ENCODE results near the gene ALDH3B1. TPM values are rescaled to one million over a fixed set of nuclear protein-coding genes. Genes with fewer than 3 reads are reported as not detected.

The ALDH3B1 gene
- total and polyA plus RNA-seq, 2 donors (not counting 1 experiment from before 2014, with no cell fraction given): 39.0 to 57.6 TPM

DNA sequence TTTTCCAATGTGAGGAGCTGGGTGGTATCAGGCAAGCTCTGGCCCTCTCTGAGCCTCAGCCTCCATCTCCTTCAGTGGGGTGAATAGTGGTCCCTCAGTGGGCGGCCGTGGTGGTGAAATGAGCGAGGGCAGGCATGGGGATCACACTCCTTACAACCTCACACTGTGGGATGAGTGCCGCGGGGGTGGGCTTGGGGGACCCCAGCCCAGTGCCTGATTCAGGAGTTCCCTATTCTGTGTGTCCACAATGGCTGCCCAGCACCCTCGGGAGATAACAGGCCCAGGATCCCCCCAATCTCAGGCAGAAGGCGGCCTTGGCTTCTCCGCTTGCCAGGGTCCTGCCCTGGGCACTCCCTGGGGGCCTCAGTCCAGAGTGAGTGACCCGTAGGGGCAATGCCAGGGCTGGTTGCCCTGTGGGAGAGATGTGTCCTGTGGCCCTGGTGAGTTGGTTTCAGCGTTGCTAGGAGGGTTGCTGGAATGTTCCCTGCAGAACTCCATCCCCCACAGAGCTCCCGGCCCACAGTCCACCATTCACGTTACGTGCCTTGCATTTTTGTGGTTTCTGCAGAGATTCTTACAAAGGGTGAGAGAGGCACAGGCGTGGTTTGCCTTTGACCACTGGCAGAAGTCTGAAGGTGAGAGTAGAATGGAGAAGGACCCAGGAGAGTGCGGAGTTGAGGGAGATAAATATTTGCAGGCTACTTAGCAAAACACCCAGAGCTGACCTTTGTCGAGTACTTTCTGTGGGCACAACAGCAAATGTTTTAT is 2.9 kb downstream of the ALDH3B1 start:
- Histone ChIP-seq H3K27ac (ENCODE audit: insufficient read depth, low read length) (peak overlapping the region; percentile 97), H3K9ac (ENCODE audit: insufficient read depth, low read length) (peak overlapping the region; percentile 57), H3K27me3 (ENCODE audit: control insufficient read depth, insufficient read depth, low read length) (no peaks in the 10 kb centered on the region), H3K4me2 (ENCODE audit: extremely low read depth, insufficient read depth, low read length) (peak overlapping the region; percentile 60), H3K4me3 (replicated peaks in 1 of 4; ENCODE audit: control extremely low read depth in 1 of 4, insufficient read depth in 1 of 4, low read depth in 3 of 4, low read length in 4 of 4) (peak overlapping the region in 1 of 4 experiments; percentile 20), H2AFZ (ENCODE audit: low read length) (no peak overlapping the region), H3K36me3 (ENCODE audit: control insufficient read depth, insufficient read depth, low read length) (peaks cover 6% of the 10 kb centered on the region), H3K79me2 (ENCODE audit: control insufficient read depth, insufficient read depth, low read length) (peaks cover 21% of the 10 kb centered on the region), H3K4me1 (ENCODE audit: control insufficient read depth, extremely low read depth, insufficient read depth, low read length) (peaks cover 40% of the 10 kb centered on the region), H3K9me3 (ENCODE audit: control insufficient read depth, insufficient read depth, low read depth, low read length) (no peaks in the 10 kb centered on the region), H4K20me1 (ENCODE audit: control insufficient read depth, extremely low read depth, insufficient read depth, low read length) (no peaks in the 10 kb centered on the region)
- DNase-seq (ENCODE audit: low read depth in 2 of 2): peak; percentile 93 to 98
- TF ChIP-seq, protein P1, sequence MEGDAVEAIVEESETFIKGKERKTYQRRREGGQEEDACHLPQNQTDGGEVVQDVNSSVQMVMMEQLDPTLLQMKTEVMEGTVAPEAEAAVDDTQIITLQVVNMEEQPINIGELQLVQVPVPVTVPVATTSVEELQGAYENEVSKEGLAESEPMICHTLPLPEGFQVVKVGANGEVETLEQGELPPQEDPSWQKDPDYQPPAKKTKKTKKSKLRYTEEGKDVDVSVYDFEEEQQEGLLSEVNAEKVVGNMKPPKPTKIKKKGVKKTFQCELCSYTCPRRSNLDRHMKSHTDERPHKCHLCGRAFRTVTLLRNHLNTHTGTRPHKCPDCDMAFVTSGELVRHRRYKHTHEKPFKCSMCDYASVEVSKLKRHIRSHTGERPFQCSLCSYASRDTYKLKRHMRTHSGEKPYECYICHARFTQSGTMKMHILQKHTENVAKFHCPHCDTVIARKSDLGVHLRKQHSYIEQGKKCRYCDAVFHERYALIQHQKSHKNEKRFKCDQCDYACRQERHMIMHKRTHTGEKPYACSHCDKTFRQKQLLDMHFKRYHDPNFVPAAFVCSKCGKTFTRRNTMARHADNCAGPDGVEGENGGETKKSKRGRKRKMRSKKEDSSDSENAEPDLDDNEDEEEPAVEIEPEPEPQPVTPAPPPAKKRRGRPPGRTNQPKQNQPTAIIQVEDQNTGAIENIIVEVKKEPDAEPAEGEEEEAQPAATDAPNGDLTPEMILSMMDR (conservative IDR thresholded peaks at IDR 0.05 in 1 of 2, IDR thresholded peaks at IDR 0.05 in 1 of 2; ENCODE audit: low read depth in 1 of 2, low read length in 2 of 2): no peak
- TF ChIP-seq EZH2 (IDR thresholded peaks at IDR 0.05; ENCODE audit: low read length, missing control alignments): no peak

- Histone ChIP-seq H3K4me3 (replicated peaks in 1 of 4; ENCODE audit: control extremely low read depth in 1 of 4, insufficient read depth in 1 of 4, low read depth in 3 of 4, low read length in 4 of 4) (peak overlapping the region in 1 of 4 experiments; percentile 20), H3K9ac (ENCODE audit: insufficient read depth, low read length) (peak overlapping the region; percentile 41), H3K4me1 (ENCODE audit: control insufficient read depth, extremely low read depth, insufficient read depth, low read length) (peaks cover 40% of the 10 kb centered on the region)
Observed at GRCh38 chr11:68013611-68014156, 3.6 kb downstream of the ALDH3B1 start.

More at GRCh38 chr11:68013611-68014156, 3.6 kb downstream of the ALDH3B1 start:
- TF ChIP-seq, protein P1 (conservative IDR thresholded peaks at IDR 0.05 in 1 of 2, IDR thresholded peaks at IDR 0.05 in 1 of 2; ENCODE audit: low read depth in 1 of 2, low read length in 2 of 2): no peak
- no peak for TF ChIP-seq EZH2 (IDR thresholded peaks at IDR 0.05; ENCODE audit: low read length, missing control alignments)
- peaks cover 21% of the 10 kb centered on the region for H3K79me2 ChIP-seq (ENCODE audit: control insufficient read depth, insufficient read depth, low read length)
- H3K9me3 ChIP-seq (ENCODE audit: control insufficient read depth, insufficient read depth, low read depth, low read length): no peaks in the 10 kb centered on the region
- no peaks in the 10 kb centered on the region for H4K20me1 ChIP-seq (ENCODE audit: control insufficient read depth, extremely low read depth, insufficient read depth, low read length)
- H3K27ac ChIP-seq (ENCODE audit: insufficient read depth, low read length): peak overlapping the region; percentile 97
- peak overlapping the region; percentile 60 for H3K4me2 ChIP-seq (ENCODE audit: extremely low read depth, insufficient read depth, low read length)
- no peak overlapping the region for H2AFZ ChIP-seq (ENCODE audit: low read length)
- DNase-seq (ENCODE audit: low read depth in 2 of 2): no peak
- H3K36me3 ChIP-seq (ENCODE audit: control insufficient read depth, insufficient read depth, low read length): peaks cover 6% of the 10 kb centered on the region
- no peaks in the 10 kb centered on the region for H3K27me3 ChIP-seq (ENCODE audit: control insufficient read depth, insufficient read depth, low read length)
